ENCODE results near the gene CXCR2. TPM values are rescaled to one million over a fixed set of nuclear protein-coding genes. Genes with fewer than 3 reads are reported as not detected.

Gene CXCR2
- total RNA-seq, 4 donors from 2014 or later, result 0.24 to 4.8 (median 4.0) TPM

- H3K27ac ChIP-seq, result no peak overlapping the region
- no peak for DNase-seq (ENCODE audit: low spot score in 2 of 2)
- no peak for TF ChIP-seq POLR2A (IDR thresholded peaks at IDR 0.05)
- TF ChIP-seq POLR2AphosphoS5 (IDR thresholded peaks at IDR 0.05), result no peak
- TF ChIP-seq CTCF (IDR thresholded peaks at IDR 0.05), result no peak
- no peak for TF ChIP-seq EP300 (IDR thresholded peaks at IDR 0.05)
Observed at GRCh38 chr2:218130822-218131221, 5.0 kb downstream of the CXCR2 start.

DNA sequence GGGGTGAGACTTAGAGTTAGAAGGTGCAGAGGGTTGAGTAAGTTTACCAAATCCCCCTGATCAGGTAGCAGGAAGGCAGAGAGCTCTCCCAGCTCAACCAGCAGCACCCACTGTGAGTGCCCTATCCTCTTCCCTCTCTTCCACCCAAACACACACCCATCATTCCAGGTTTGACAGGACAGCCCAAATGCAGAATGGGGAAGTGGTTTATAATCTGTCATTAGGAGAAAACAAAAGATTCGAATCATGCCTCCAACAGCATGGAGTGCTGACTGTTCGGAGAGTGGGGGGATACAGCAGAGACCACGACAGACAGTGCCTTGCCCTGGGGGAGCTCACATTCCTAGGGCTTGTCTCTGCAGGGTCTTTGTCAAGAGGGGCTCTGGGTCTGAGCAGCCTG is 11.7 kb downstream of the CXCR2 start:
- 64% methylated on average over 3 of the region's 3 CpGs for WGBS
- Histone ChIP-seq H3K27me3 (peaks cover 9% of the 10 kb centered on the region), H3K9me3 (no peaks in the 10 kb centered on the region), H3K27ac (no peak overlapping the region), H3K36me3 (no peaks in the 10 kb centered on the region), H3K4me3 (no peak overlapping the region), H3K4me1 (no peaks in the 10 kb centered on the region)
- DNase-seq (ENCODE audit: low spot score in 2 of 2), result no peak
- TF ChIP-seq CTCF (IDR thresholded peaks at IDR 0.05) (no peak), POLR2AphosphoS5 (IDR thresholded peaks at IDR 0.05) (no peak), POLR2A (IDR thresholded peaks at IDR 0.05) (no peak), EP300 (IDR thresholded peaks at IDR 0.05) (no peak)

More at GRCh38 chr2:218130822-218131221, 5.0 kb downstream of the CXCR2 start:
- no peaks in the 10 kb centered on the region for H3K9me3 ChIP-seq
- H3K4me1 ChIP-seq, result peaks cover 33% of the 10 kb centered on the region
- H3K27me3 ChIP-seq, result no peaks in the 10 kb centered on the region
- H3K36me3 ChIP-seq, result no peaks in the 10 kb centered on the region
- no peak overlapping the region for H3K4me3 ChIP-seq

DNA sequence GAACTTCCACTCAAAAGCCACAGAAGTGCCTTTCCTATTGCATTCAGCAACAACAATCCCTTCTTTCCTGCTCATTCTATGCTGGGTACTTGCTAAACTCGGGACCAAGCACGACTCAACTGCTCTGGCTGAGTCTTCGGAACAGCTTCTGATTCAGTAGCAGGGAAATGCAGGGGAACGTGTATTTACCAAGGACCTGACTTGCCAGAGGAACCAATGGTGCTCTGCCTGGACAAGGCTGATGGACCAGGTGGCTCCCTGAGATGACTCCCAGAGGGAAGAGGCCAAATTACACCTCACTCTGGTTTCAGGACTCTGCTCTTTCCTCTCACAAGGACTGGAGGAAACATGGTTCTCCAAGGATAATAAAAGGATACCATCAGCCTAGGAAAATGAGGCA is 12.2 kb downstream of the CXCR2 start:
- H3K27me3 ChIP-seq, result peaks cover 12% of the 10 kb centered on the region
- no peak overlapping the region for H3K27ac ChIP-seq
- 53% methylated on average over 4 of the region's 4 CpGs for WGBS
- no peak overlapping the region for H3K4me3 ChIP-seq
- no peaks in the 10 kb centered on the region for H3K9me3 ChIP-seq
- DNase-seq (ENCODE audit: low spot score in 2 of 2), result no peak
- H3K36me3 ChIP-seq, result no peaks in the 10 kb centered on the region
- no peaks in the 10 kb centered on the region for H3K4me1 ChIP-seq
- TF ChIP-seq EP300 (IDR thresholded peaks at IDR 0.05), result no peak
- no peak for TF ChIP-seq CTCF (IDR thresholded peaks at IDR 0.05)
- TF ChIP-seq POLR2AphosphoS5 (IDR thresholded peaks at IDR 0.05), result no peak
- TF ChIP-seq POLR2A (IDR thresholded peaks at IDR 0.05), result no peak

- no peak for DNase-seq (ENCODE audit: low spot score in 2 of 2)
- H3K27me3 ChIP-seq, result peaks cover 7% of the 10 kb centered on the region
- no peaks in the 10 kb centered on the region for H3K4me1 ChIP-seq
- H3K9me3 ChIP-seq, result no peaks in the 10 kb centered on the region
- no peaks in the 10 kb centered on the region for H3K36me3 ChIP-seq
- no peak for TF ChIP-seq CTCF (IDR thresholded peaks at IDR 0.05)
- no peak for TF ChIP-seq POLR2A (IDR thresholded peaks at IDR 0.05)
- no peak for TF ChIP-seq POLR2AphosphoS5 (IDR thresholded peaks at IDR 0.05)
- no peak for TF ChIP-seq EP300 (IDR thresholded peaks at IDR 0.05)
- no peak overlapping the region for H3K4me3 ChIP-seq
- 51% methylated on average over 3 of the region's 3 CpGs for WGBS
- H3K27ac ChIP-seq, result no peak overlapping the region
Observed at GRCh38 chr2:218145124-218145523, 19.3 kb downstream of the CXCR2 start.

- Histone ChIP-seq H3K4me1 (no peaks in the 10 kb centered on the region), H3K27ac (no peak overlapping the region), H3K9me3 (no peaks in the 10 kb centered on the region), H3K27me3 (peaks cover 4% of the 10 kb centered on the region), H3K4me3 (no peak overlapping the region), H3K36me3 (no peaks in the 10 kb centered on the region)
- TF ChIP-seq POLR2AphosphoS5 (IDR thresholded peaks at IDR 0.05), result no peak
- TF ChIP-seq CTCF (IDR thresholded peaks at IDR 0.05), result no peak
- no peak for TF ChIP-seq POLR2A (IDR thresholded peaks at IDR 0.05)
- no peak for DNase-seq (ENCODE audit: low spot score in 2 of 2)
Observed at GRCh38 chr2:218146056-218146455, 20.2 kb downstream of the CXCR2 start.

Data from suprapubic skin (tissue), 4 donors.